NOMO-1 treated with DMSO at 0.1 percent for 48 hours (cell line): ENCODE results near the gene CHRNG.

Experiments used
- DNase-seq: peaks from one replicate; lab custom pipeline; 2025; ENCODE audit not compliant: unreplicated experiment; lab: John Stamatoyannopoulos, UW

The CHRNG gene

GRCh38 chr2:232539298-232540231, at the start of gene CHRNG:
Gene CHRNG (plus strand): TSS chr2:232539692. CDS start chr2:232539748, 56 bp downstream.
- no peak for DNase-seq

DNA sequence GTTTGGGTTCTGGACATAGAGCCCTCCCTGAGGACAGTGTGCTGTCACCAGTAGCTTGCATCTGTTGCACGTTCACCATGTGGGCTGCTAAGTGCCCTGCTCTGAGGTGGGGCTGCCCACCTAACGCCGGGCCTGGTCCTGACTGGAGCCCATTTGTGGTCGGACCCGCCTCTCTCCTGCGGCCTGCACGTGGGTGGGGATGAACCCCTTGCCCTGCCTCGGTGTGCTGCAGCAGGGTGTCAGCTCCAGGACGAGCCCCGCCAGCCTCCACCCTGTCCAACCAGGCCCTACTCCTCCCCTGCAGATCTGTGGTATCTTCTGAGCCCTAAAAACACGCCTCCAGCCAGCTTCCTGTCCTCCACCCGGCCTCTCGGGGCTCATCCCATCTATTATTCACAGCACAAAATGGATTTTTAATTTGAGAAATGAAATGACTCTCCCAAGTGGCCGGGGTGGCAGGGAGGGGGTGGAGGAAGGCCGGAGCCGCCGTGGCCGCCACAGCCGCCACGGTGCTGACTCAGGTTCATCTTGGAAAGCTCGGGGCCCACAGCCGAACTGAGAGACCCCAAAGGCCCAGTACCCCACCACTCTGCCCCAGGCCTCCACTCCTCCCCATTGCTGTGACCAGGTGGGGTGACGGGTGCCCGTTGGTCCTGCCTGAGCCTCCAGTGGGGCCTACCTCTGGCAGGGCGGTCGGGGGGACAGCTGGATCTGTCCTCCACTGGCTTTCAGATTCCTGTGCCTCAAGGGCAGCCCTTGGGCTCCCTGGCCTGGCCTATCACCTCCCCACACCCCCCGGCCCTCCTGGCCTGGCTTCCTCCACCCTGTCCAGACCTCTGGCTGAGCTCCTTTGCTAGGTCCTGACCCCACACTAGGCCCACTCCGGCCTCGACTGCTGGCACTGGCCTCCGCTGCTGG, 49.0 kb upstream of the CHRNG start:
- DNase-seq = no peak

- DNase-seq = no peak
Measured at GRCh38 chr2:232491139-232491780, 48.2 kb upstream of the CHRNG start.

DNA sequence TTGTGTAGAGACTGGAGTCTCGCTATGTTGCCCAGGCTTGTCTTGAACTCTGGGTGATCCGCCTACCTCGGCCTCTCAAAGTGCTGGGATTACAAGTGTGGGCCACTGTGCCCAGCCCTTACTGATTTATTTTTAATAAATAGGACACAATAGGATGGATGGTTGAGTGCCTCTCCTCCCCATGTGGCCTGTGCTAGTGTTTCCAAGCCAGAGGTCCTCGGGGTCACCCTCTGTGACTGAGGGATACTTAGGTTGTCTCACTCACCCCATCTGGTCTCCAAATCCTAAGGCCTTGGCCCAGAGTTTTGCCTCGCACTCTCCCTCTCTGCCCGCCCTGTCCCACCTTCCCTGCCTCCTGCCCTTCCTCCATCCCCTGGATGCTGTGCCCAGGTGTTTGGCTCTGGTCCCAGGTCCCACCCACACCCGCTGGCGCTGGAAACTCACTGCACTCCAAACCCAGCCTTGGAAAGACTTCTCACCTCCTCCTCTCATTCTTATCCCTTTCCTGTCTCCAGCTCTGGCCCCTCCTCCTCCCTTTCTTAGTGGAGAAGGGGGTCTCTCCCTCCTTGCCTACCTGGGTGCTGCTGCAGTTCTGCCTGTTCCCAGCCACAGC, 47.1 kb upstream of the CHRNG start:
- DNase-seq = no peak

GRCh38 chr2:232492963-232493700, 46.4 kb upstream of the CHRNG start:
- no peak for DNase-seq

- DNase-seq = no peak
Measured at GRCh38 chr2:232493701-232494474, 45.6 kb upstream of the CHRNG start.

DNA sequence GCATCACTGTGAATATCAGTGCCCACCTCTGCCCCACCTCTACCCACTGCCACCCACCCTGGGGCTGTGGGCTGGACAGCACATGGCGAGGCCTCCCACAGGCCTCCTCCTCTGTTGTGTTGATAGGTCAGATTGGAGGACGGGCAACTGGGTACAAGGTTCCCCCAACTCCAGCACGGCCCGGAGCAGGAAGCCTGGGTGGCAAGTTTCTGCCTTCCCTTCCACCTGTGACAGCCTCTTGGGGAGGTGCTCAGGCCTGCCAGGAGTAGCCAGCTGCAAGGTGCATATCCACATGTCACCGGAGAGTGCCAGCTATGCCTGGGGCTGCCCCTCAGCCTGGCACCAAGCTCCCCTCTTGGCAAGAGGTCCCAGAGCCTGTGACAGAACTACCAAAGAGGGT, 45.0 kb upstream of the CHRNG start:
- DNase-seq = no peak

DNA sequence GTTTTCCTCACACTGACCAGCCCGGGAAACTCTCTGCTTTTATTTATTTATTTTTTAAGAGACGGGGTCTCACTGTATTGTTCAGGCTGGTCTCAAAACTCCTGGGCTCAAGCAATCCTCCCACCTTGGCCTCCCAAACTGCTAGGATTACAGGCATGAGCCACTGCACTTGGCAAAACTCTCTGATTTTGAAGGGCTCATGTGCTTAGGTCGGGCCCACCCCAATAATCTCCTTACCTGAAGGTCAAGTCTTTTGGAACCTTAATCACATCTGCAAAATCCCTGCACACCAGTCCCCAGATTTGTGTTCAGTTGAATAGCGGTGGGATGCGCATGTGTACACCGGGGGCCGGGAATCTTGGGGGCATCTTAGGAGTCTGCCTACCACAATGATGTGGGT, 44.2 kb upstream of the CHRNG start:
- DNase-seq = no peak

- DNase-seq = no peak
Measured at GRCh38 chr2:232496501-232497270, 42.8 kb upstream of the CHRNG start.

- DNase-seq = no peak
Measured at GRCh38 chr2:232497348-232497747, 42.1 kb upstream of the CHRNG start.

DNA sequence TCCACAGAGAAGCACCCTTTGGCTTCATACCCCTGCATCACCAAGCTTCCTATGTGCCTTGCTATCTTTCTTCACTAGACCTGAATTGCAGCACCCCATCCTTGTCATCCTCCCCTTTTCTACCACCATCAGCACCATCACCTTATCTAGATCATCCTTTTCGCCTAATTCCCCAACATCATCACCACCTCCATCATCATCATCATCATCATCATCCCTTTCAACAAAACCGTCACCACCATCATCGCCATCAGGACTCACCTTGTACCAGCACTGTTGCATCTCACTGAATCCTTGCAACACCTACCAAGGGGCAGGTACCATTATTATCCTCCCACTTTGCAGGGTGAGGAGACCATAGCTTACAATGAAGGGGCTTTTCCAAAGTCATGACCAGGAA, 41.0 kb upstream of the CHRNG start:
- no peak for DNase-seq

- no peak for DNase-seq
Measured at GRCh38 chr2:232501331-232501771, 38.1 kb upstream of the CHRNG start.

GRCh38 chr2:232501794-232502390, 37.6 kb upstream of the CHRNG start:
- DNase-seq = no peak

GRCh38 chr2:232502511-232502910, 37.0 kb upstream of the CHRNG start:
- DNase-seq = no peak

DNA sequence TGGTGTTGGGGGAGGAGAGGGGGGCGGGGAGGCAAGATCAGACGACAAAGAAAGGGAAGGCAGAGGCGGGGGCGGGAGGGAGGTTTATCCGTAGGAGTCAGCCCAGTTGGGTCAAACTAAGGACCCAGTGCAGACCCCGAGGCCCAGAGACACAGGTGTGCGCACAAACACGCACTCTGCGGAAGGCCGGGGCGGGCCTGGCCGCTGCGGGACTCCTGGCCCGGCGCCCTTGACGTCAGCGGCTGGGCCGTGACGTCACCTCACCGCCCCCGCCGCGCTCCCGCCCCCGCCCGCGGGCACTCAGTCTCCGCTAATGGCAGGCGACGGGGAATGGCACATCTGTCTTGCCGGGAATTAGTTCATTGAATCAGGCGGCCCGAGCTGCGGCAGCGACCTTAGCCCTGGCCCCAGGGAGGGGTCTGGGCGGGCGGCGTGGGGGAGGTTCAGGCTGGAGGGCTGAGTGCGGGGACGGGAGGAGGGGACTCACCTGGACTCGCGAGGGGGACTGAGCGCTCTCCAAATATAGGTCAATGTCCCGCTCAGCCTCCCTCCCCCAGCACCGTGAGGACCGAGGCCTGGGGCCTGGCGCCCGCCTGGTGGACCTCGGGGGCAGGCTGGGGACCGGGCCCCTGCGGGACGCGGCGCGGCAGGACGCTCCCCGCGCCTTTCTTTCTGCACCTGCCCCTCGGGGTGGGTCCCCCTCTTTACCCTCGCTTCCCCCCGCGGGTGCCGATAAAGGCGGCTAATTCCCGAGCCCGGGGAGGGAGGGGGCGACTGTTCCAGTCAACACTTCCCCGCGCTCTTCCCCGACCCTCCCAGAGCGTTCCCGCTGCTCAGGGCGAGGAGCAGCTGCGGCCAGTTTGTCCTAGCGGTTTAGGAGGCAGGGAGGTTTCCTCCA, 36.3 kb upstream of the CHRNG start:
- no peak for DNase-seq

DNA sequence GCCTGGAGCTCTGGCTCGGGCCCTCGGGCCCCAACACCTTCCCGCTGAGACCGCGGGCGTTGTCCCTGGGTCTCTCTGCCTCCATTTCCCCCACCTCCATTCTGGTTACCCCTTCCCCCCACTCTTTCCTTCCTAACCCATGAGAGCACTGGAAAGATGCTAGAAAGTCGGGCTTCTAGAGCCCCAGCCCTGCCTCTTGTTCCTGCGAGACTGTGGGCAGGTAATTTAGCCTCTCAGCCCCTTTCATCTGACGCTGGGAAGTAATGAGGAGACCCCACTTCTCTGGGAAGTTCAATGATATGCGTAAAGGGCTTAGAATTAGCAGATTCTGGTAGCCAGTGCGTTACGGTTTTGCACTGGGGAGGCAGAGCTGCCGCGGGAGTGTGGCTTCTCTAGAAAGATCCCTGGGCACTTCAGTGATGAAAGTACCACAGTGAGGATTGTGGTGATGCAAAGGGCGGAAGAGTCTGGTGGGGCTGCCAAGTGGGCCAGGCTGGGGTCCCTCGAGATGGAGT, 35.6 kb upstream of the CHRNG start:
- no peak for DNase-seq

- DNase-seq = no peak
Measured at GRCh38 chr2:232504438-232504837, 35.1 kb upstream of the CHRNG start.
